PFSK-1 (cell line): ENCODE measurements around the gene CXCL1.

Experiments used
- FOXP2 ChIP-seq: optimal IDR thresholded peaks from 2 replicates; pipeline ENCODE3; 2011; ENCODE audit warnings: borderline replicate concordance, control low read depth, inconsistent platforms; ENCODE audit not compliant: insufficient read depth; ENCODE audit errors: extremely low read length, extremely low read depth
- POLR2AphosphoS5 ChIP-seq: IDR thresholded peaks from 2 replicates; pipeline ENCODE4 v1.6.1; 2012; ENCODE audit warnings: low read depth, mild to moderate bottlenecking, control low read depth, low read length, moderate library complexity
- SIN3A ChIP-seq: IDR thresholded peaks from 2 replicates; pipeline ENCODE4 v1.6.1; 2012; ENCODE audit warnings: mild to moderate bottlenecking, low read length, moderate library complexity, borderline replicate concordance; ENCODE audit not compliant: insufficient read depth
- TAF1 ChIP-seq: IDR thresholded peaks from 2 replicates; pipeline ENCODE4 v1.6.1; 2012; ENCODE audit warnings: low read length, control low read depth, borderline replicate concordance; ENCODE audit not compliant: insufficient read depth
- TF ChIP-seq, protein P1 (sequence below), 2 experiments: IDR thresholded peaks; 2 replicates each; pipeline versions ENCODE4 v1.6.1 to v1.8.0; 2011 to 2012; ENCODE audit warnings: low read depth in 2 of 2, low read length in 2 of 2, control low read depth in 1 of 2, inconsistent platforms in 1 of 2, mild to moderate bottlenecking in 1 of 2, moderate library complexity in 1 of 2; ENCODE audit not compliant: insufficient read depth in 1 of 2

CXCL1 gene

DNA sequence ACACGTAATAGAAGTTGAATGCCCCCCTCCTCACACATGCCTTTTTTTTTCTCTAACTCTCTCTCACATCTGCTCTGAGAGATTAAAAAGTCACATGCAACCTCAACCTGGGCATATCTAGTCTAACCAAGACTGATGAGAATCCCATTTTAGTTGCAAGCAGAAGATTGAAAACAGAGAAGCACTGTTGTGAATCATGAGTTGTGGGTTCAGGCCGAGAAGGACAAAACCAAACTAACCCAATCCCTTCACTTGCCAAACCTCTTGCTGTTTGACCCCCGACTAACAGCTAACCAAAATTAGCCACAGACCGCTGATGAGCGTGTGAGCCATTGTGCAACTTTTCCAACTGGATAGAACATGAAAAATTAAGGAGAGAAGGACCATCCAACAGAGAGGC is 31.8 kb downstream of the CXCL1 start:
- TF ChIP-seq FOXP2 (no peak), POLR2AphosphoS5 (no peak), TAF1 (no peak), SIN3A (no peak)
- TF ChIP-seq, protein P1, sequence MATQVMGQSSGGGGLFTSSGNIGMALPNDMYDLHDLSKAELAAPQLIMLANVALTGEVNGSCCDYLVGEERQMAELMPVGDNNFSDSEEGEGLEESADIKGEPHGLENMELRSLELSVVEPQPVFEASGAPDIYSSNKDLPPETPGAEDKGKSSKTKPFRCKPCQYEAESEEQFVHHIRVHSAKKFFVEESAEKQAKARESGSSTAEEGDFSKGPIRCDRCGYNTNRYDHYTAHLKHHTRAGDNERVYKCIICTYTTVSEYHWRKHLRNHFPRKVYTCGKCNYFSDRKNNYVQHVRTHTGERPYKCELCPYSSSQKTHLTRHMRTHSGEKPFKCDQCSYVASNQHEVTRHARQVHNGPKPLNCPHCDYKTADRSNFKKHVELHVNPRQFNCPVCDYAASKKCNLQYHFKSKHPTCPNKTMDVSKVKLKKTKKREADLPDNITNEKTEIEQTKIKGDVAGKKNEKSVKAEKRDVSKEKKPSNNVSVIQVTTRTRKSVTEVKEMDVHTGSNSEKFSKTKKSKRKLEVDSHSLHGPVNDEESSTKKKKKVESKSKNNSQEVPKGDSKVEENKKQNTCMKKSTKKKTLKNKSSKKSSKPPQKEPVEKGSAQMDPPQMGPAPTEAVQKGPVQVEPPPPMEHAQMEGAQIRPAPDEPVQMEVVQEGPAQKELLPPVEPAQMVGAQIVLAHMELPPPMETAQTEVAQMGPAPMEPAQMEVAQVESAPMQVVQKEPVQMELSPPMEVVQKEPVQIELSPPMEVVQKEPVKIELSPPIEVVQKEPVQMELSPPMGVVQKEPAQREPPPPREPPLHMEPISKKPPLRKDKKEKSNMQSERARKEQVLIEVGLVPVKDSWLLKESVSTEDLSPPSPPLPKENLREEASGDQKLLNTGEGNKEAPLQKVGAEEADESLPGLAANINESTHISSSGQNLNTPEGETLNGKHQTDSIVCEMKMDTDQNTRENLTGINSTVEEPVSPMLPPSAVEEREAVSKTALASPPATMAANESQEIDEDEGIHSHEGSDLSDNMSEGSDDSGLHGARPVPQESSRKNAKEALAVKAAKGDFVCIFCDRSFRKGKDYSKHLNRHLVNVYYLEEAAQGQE (IDR thresholded peaks at IDR 0.05; ENCODE audit: insufficient read depth in 1 of 2, low read depth in 2 of 2, low read length in 2 of 2): no peak

DNA sequence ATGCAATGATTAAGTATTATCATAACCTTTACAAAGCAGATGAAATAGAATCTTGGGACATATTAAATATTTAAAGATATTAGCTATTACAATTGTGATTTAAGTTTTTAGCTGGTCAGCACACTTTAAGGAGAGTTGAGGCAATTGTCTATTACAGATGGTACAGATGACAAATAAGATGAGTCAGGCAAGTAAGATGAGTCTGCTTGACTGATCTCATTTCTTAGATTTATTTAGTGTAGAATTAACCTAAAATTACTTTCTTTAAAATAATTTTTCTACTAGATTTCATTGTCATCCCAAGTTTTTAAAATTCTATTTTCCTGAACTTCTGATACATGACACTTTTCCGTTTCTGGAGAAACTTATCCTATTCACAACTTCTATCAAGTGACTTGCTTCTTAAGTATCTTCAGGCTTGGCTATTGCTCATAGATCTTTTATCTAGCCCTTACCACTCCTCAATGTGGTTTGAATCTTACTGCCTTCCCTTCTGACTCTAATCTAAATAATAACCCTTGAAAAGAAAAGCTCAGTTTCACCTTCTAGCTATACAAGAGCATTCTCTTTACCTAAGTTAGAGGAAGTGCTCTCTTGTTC is 32.9 kb downstream of the CXCL1 start:
- TF ChIP-seq POLR2AphosphoS5 (no peak), FOXP2 (no peak), SIN3A (no peak), TAF1 (no peak)
- TF ChIP-seq, protein P1 (IDR thresholded peaks at IDR 0.05; ENCODE audit: insufficient read depth in 1 of 2, low read depth in 2 of 2, low read length in 2 of 2): no peak

DNA sequence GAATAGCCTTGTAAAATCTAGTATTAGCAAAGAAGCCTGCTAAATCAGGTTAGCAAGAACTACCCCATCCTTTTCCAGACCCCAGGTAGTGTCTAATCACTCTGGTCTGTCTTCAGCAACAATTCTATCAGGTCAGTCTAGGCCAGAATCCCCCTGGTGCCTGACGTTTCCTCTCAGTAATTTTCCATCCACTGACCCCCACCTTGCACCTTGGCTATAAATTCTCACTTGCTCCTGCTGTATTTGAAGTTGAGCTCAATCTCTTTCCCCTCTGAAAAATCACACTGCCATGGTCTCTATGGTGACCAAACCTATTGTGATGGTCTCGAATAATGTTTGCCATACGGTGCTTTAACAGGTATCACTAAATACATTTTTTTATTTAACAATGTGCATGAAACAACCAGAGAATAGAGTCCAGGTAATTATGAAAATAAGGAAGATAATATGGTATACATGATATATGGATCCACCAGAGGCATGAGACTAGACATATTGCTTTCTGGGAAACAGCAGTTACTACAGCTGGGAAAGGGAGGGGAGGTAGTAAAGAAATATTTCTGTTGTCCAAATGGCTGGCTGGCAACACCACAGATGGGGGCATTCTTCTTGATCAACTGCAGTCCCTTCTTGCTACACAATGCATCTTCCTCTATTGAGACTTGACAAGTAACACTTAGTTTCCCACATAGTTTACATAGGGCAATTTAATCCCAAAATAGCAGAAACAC is 33.8 kb downstream of the CXCL1 start:
- TF ChIP-seq TAF1 (no peak), POLR2AphosphoS5 (no peak), SIN3A (no peak), FOXP2 (no peak)

DNA sequence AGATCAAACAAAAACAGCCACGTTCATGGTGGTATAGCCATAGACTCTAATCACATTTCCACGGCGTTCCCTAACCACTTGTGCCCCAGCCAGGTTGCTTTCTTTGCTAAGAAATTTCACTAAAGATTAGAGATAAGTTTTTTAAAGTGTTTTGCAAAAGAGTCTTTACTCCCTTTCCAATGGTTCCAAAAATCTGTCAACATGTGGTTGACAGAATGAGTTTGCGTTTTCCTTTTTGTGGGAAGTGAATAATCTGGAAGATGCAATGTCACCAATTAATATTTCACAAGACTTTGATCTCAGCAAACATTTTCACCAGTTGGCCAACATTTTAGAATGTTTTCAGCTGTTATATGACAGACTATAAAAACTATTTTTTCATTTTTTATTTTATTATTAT is 35.3 kb downstream of the CXCL1 start:
- TF ChIP-seq FOXP2: no peak
- TF ChIP-seq, protein P1 (IDR thresholded peaks at IDR 0.05; ENCODE audit: insufficient read depth in 1 of 2, low read depth in 2 of 2, low read length in 2 of 2): no peak
- TF ChIP-seq TAF1: no peak
- TF ChIP-seq POLR2AphosphoS5: no peak
- no peak for TF ChIP-seq SIN3A

DNA sequence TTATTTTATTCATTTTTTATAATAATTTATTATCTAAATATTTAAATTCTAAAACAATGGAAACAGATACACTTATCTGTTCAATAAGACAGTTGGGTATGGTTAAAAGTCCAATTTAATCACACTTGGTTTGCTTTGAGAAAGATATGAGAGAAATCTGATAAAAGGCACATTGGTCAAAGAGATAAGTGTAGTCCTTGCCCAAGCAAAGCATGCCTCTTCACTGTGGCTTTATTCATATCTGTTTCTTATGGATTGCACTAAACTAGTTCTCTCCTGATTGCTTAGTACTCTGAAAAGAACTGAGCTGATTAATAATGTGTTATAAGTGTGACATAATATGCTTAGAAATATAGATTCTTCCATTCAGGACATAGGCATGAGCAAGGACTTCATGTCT is 39.8 kb downstream of the CXCL1 start:
- TF ChIP-seq SIN3A (no peak), POLR2AphosphoS5 (no peak), FOXP2 (no peak), TAF1 (no peak)
- TF ChIP-seq, protein P1 (IDR thresholded peaks at IDR 0.05; ENCODE audit: insufficient read depth in 1 of 2, low read depth in 2 of 2, low read length in 2 of 2): no peak
